Measurements from ENCODE around the gene CEP112. TPM values are rescaled to one million over a fixed set of nuclear protein-coding genes. Genes with fewer than 3 reads are reported as not detected.

Gene CEP112
- total and polyA plus RNA-seq, 2 of the 4 experiments (the other 2 are of a cell fraction), result 2.5 to 5.6 TPM

DNA sequence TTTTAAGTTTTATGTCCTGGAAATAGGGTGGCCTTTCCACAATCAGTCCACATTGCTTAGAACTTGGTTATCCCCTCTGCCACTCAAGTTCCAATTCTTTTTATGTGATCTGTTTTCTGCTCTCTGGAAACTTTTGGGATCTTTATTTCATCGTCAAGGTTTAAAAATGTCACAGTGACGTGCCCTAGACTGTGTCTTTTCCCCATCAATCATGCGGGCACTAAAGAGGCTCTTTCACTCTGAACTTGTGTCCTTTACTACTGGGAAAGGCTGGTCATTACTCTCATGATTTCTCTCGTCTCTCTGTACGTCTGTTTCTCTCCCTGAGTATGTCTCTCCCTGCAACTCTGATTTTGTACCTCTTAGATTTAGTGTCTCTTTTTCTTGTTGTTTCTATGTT is 440.7 kb downstream of the CEP112 start:
- Histone ChIP-seq H3K14ac (replicated peaks; ENCODE audit: low read depth, low read length) (no peak overlapping the region), H4K8ac (ENCODE audit: low read depth in 2 of 2, low read length in 2 of 2) (no peak overlapping the region), H3K4me3 (ENCODE audit: insufficient read depth, low read depth, low read length) (no peak overlapping the region), H2AFZ (replicated peaks; ENCODE audit: low read length, poor library complexity) (no peak overlapping the region), H3K4ac (ENCODE audit: low read depth, low read length) (no peak overlapping the region), H2BK15ac (ENCODE audit: low read depth, low read length) (no peak overlapping the region), H2AK9ac (replicated peaks; ENCODE audit: low read depth, low read length, poor library complexity) (no peak overlapping the region), H3K9me3 (ENCODE audit: control insufficient read depth, insufficient read depth, low read length) (no peaks in the 10 kb centered on the region), H3K36me3 (ENCODE audit: control insufficient read depth, insufficient read depth, low read length) (no peaks in the 10 kb centered on the region), H2BK120ac (ENCODE audit: low read depth, low read length) (no peak overlapping the region), H2AK5ac (ENCODE audit: low read depth, low read length) (no peak overlapping the region), H4K20me1 (ENCODE audit: insufficient read depth, low read length) (no peaks in the 10 kb centered on the region), H3K27me3 (ENCODE audit: control insufficient read depth, insufficient read depth, low read length) (peaks cover 3% of the 10 kb centered on the region), H2BK5ac (ENCODE audit: low read depth, low read length, poor library complexity, severe bottlenecking) (no peak overlapping the region), H3K4me1 (ENCODE audit: control insufficient read depth, insufficient read depth, low read length) (peaks cover 2% of the 10 kb centered on the region; the same call in 1 of the 2 replicates), H3K27ac (ENCODE audit: insufficient read depth, low read length) (no peak overlapping the region), H2BK20ac (ENCODE audit: low read depth, low read length) (no peak overlapping the region), H4K91ac (ENCODE audit: insufficient read depth, low read depth, low read length) (no peak overlapping the region), H3K9me1 (ENCODE audit: insufficient read depth, low read length) (no peaks in the 10 kb centered on the region), H3K4me2 (ENCODE audit: low read depth, low read length) (no peak overlapping the region), H3K56ac (ENCODE audit: extremely low read depth, insufficient read depth, low read length) (no peak overlapping the region), H3K23ac (ENCODE audit: low read depth, low read length) (no peak overlapping the region), H3K18ac (ENCODE audit: low read depth, low read length) (no peak overlapping the region), H3K79me1 (ENCODE audit: low read depth in 1 of 2, low read length in 2 of 2) (no peaks in the 10 kb centered on the region), H3K9ac (ENCODE audit: low read depth, low read length) (no peak overlapping the region), H4K5ac (ENCODE audit: low read depth, low read length) (no peak overlapping the region)
- WGBS, 2 experiments (ENCODE audit: extremely low coverage in 2 of 2, insufficient read length in 1 of 2), result no CpG with 5 or more reads among the region's 5 CpGs
- CTCF ChIA-PET, result no interaction called here
- in situ Hi-C loops (cut with MboI; ENCODE audit: low sequenced_read_pairs) (no loop called here), dilution Hi-C loops (cut with HindIII; ENCODE audit: low sequenced_read_pairs, unreplicated experiment) (no loop called here), intact Hi-C loops (cut with micrococcal nuclease) (loop anchor here (10.0 kb wide), 1 partner anchor 1094 kb away; no protein-coding TSS in a partner anchor)
- BruUV-seq (replicated peaks), result no TSS peak
- ATAC-seq (ENCODE audit: low read depth), result no peak
- no peak for TF ChIP-seq RFX5 (IDR thresholded peaks at IDR 0.05; ENCODE audit: low read depth, low read length)
- TF ChIP-seq NFE2L2 (IDR thresholded peaks at IDR 0.05; ENCODE audit: low read depth, low read length), result no peak
- TF ChIP-seq SMC3 (IDR thresholded peaks at IDR 0.05; ENCODE audit: low read depth, low read length), result no peak
- no peak for TF ChIP-seq MAFK (IDR thresholded peaks at IDR 0.05; ENCODE audit: low read depth, low read length)
- DNase-seq, result no peak
- POLR2A ChIA-PET (ENCODE audit: unreplicated experiment), result no interaction called here

All from IMR-90 (cell line).